Fibroblast of skin of scalp (primary cell): Measurements from ENCODE around the gene ZNF248. TPM values are rescaled to one million over a fixed set of nuclear protein-coding genes. Genes with fewer than 3 reads are reported as not detected.
A peak's percentile ranks its signal among the peaks of the same experiment; 100 is the strongest.
"Not testable (repeated sequence)": the region's sequence is repeated elsewhere in the genome, so short reads cannot be mapped to it uniquely, and the experiment has no call there.

Experiments
- DNase-seq: peaks from one replicate; pipeline ENCODE4 v3.0.0-alpha.2; 2013
- polyA plus RNA-seq, 2 experiments: library from polyadenylated mRNA; unstranded; fragments of 120-200 nt; gene quantifications; one replicate each; pipeline ENCODE4 v1.2.1, GENCODE V29; 2013; ENCODE audit not compliant: insufficient read length in 2 of 2

The ZNF248 gene
- 7.0 TPM for polyA plus RNA-seq (2013, experiment 1 of 2; ENCODE audit: insufficient read length)
- 7.1 TPM for polyA plus RNA-seq (2013, experiment 2 of 2; ENCODE audit: insufficient read length)

- peak; percentile 98 for DNase-seq
Observed at GRCh38 chr10:37857287-37858211, at the start of gene ZNF248. TSS of gene ZNF248 (minus strand) at chr10:37857610. CDS start at chr10:37856310, 1,300 bp downstream.

- DNase-seq, result no peak
Observed at GRCh38 chr10:37906382-37906781, 49.0 kb upstream of the ZNF248 start.

- DNase-seq, result no peak
Observed at GRCh38 chr10:37896436-37896835, 39.0 kb upstream of the ZNF248 start.

- no peak for DNase-seq
Observed at GRCh38 chr10:37895674-37896073, 38.3 kb upstream of the ZNF248 start.

- no peak for DNase-seq
Observed at GRCh38 chr10:37885850-37886249, 28.4 kb upstream of the ZNF248 start.

- no peak for DNase-seq
Observed at GRCh38 chr10:37872955-37873354, 15.5 kb upstream of the ZNF248 start.

GRCh38 chr10:37872283-37872682 lies 14.9 kb upstream of the ZNF248 start:
- no peak for DNase-seq

GRCh38 chr10:37871568-37872251 lies 14.3 kb upstream of the ZNF248 start:
- DNase-seq, result no peak

GRCh38 chr10:37871143-37871542 lies 13.7 kb upstream of the ZNF248 start:
- no peak for DNase-seq

GRCh38 chr10:37868796-37869195 lies 11.4 kb upstream of the ZNF248 start:
- DNase-seq, result no peak

GRCh38 chr10:37865957-37866803 lies 8.8 kb upstream of the ZNF248 start:
- no peak for DNase-seq

- no peak for DNase-seq
Observed at GRCh38 chr10:37865264-37865663, 7.9 kb upstream of the ZNF248 start.

GRCh38 chr10:37860494-37861190 lies 3.2 kb upstream of the ZNF248 start:
- peak; percentile 46 for DNase-seq

- not testable (repeated sequence) for DNase-seq
Observed at GRCh38 chr10:37859270-37859669, 1.9 kb upstream of the ZNF248 start.

GRCh38 chr10:37856881-37857286 lies 526 bp downstream of the ZNF248 start:
- no peak for DNase-seq

GRCh38 chr10:37855636-37856035 lies 1.8 kb downstream of the ZNF248 start:
- no peak for DNase-seq

- no peak for DNase-seq
Observed at GRCh38 chr10:37854626-37855025, 2.8 kb downstream of the ZNF248 start.

GRCh38 chr10:37844644-37845043 lies 12.8 kb downstream of the ZNF248 start:
- no peak for DNase-seq

GRCh38 chr10:37839243-37839642 lies 18.2 kb downstream of the ZNF248 start:
- no peak for DNase-seq

- no peak for DNase-seq
Observed at GRCh38 chr10:37831495-37832333, 25.7 kb downstream of the ZNF248 start.

- no peak for DNase-seq
Observed at GRCh38 chr10:37826806-37827205, 30.6 kb downstream of the ZNF248 start.
